ENCODE results near the gene SYNPR.
"Not testable (repeated sequence)": the region's sequence is repeated elsewhere in the genome, so short reads cannot be mapped to it uniquely, and the experiment has no call there.

The SYNPR gene

DNA sequence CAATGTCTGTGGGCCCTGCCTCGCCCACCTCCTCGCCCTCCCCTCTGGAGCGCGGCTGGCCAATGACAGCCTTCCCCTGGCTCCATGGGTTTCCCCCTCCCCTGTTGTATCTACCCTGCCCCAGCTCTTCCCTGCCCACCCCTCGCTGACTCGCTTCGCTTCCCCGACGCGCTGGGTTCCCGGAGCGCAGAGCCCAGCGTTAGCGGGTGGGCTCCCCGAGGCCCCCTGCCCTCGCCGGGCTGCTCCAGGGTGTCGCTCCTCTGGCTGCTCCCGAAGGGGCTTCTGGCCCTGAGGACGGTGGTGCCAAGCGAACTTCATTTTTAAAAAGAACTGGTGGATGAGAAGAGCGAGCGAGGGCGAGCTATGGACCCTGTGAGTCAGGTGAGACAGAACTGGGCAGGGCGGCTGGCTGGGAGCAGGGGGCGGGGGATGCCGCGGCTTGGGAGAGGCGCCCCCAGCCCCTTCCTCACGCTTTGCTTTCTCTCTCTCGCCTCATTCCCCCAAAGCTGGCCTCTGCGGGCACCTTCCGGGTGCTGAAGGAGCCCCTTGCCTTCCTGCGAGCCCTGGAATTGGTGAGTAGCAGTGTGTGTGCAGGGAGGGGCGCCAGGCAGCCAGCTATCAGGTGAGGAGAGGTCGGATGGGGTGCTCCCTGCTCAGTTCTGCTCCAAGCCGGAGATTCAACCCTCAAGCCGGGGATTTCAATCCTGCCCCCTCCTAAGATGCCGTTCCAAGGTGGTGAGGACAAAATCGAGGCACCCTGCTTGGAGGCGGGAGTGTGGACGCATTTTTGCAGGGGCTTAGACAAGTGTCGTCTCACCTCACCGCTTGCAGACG lies at the start of gene SYNPR:
Gene SYNPR, plus strand, starts transcription at position 138 of the 834 bp plus-strand sequence.
- DNase-seq: no peak

DNA sequence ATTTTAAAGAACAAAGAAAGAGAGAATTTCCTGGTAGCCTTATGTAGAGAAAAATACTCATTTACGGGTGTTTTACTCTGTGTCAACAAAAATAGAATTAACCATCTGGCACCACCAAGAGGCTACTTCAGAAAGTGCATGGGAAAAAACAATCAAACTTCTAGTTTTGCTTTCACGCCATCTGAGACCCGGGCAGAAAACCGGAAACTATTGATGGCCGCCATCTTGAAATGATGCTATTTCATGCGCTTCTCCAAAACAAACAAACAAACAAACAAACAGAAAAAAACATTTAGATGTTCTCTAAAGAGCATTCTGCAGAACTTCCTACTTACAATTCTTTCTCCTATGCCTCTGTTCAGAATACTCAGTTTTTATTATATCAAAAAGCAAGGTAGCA lies 49.4 kb upstream of the SYNPR start:
- no peak for DNase-seq

DNA sequence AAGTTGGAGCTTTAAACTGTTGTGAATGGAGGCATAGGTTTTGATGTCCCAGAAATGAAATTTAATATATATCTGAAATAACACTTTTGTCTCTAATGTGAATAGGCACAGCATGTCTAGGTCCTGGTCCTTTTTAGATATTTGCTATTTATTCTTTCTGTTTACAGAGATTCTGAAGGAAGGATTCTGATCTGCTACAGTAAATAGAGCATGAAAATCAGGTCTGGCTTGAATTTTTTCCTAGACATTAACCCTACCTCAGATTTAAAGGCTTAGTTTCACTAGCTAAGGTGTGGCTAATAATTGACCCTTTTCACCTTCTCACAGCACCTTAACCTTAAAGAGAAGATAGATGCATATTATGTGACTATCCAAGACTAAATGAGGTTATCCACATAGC lies 48.0 kb upstream of the SYNPR start:
- no peak for DNase-seq

DNA sequence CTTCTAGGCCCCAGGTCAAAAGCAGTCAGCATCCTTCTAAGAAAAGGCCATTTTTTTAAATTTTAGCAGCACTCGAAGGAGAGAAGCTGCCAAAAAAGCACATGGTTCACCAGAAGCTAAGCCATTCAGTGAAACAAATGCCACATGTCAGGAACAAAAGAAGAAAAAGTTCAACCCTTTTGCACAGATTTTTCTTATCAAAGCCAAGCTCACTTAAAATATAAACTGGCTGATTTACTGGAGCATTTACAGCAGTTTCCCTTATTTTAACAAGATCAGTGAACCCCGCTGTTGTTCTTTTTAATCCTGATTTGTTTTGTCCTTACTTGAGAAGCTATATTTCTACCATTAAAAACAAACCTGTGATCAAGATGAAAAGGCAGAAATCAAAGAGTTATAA lies 46.5 kb upstream of the SYNPR start:
- DNase-seq: no peak

DNA sequence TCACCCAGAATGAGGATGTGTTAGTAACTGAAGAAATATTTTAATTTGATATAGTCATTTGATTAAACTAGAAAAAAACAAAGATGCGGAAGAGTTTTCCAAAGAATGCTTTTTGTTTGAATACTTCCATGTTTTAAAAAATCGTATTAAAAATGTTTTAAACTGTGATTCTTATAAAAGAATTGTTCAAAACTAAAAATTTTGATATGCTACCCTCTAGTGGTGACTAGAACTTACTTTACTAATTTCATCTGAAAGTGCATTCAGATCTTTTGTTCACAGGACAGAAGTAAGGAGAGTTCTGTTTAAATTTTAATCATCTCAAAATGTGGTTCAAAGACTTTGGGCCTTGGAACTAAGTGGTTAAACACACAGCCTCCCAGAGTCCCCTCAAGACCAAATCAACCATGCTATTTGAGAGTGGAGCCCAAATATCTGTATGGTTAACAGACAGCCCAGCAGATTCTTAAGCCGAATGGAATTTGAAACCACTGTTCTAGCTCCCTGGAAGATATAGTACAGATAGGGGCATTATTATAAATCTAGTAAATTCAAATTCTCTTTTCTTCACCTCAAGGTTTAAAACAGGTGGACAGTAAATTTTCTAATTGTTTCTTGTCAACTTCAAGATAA lies 45.2 kb upstream of the SYNPR start:
- no peak for DNase-seq

DNA sequence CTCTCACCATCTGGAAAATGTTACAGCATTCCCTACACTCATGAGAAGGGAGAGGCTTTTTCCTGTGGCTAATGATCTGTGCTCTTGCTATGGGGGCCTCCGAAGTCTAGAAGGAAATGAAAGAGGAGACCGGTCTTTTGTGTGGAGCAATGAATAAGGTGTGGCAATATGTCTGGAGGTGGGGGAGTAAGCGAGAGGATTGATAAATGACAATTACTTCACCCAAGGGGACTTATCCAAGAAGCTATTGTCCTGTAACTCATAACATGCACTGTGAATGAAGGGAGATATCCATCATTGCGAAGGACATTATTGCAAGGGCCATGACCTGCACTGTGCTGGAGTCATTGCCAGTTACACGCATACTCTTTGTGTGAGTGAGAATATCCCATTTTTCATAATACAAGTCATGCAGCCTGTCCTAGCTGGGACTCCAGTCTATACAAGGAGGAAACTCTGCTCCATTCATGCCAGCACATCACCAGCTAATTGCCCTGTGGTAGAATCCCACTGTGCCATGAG lies 37.7 kb upstream of the SYNPR start:
- DNase-seq: no peak

DNA sequence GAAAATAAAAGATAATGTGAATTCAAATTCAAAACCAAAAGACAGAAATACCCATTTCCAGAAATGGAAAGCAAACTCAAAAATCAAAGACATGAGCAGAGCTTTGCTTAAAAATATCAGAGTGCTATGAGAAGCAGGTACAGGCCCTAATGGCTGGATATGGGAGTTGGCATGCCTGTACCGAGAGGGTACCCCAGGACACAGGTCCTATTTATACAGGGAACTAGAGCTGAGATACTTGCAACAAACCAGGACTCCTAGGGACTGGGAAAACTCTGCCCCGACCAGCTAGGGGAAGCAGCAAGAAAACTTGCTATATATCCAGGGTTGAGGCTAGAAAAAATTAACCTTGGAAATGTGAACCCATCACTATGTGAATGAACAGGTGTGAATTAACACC lies 36.0 kb upstream of the SYNPR start:
- DNase-seq: no peak

DNA sequence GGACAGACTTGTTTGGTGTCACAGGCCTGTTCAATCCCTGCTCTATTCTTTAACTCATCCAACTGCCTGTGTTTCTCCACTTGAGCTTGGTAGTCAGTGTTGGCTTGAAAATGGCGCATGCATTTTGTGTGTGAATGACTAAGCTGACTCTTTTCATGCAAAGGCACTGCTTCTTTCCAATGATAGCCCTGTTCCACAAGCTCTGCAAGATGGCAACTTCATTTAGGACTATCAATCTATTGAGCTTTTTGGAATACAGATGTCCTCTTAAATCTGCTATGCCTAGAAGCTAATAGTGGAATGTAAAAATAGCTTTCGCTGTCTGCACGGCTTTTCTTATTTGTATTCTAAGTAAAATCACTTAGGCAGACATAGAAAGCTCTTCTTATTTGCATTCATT lies 33.6 kb upstream of the SYNPR start:
- no peak for DNase-seq

DNA sequence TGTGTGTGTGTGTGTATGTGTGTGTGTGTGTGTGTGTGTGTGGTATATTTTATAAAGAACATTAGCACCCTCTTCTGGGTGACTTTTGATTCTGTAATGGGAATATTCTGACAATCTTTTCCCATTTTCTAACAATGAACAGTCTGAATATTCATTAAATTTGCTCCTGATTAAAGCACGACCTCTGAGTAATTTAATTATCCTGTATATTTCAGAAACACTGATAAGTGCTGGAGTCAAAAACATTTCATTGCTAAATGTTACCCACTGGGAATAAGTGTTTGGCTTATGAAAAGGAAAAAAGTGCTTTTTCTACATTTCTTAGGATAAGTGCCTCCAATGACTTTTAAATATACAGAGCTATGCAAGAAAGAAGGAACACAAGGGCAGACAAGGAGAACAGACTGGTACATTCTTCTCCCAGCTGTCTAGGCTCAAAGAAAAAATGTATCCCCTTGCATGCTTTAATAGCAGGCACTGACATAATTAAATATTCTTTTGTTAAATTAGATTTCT lies 32.3 kb upstream of the SYNPR start:
- no peak for DNase-seq

DNA sequence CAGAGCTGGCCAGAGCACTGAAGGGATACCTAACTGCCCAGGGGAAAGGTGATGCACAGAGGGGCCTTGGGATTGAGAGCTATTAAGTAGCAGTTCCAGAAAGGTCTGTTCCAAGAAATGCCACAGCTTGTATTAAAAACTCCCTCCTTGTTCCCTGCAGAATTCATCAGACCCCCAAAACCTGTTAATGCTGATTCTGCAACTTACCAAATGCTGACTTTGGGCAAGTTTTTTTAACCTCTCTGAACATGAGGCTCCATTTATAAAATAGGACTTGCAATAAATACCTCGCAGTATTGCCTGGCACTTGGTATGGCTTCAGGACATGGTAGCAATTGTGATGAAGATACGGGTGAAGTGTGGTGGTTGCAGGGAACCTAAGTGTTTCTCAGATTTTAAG lies 30.1 kb upstream of the SYNPR start:
- no peak for DNase-seq

DNA sequence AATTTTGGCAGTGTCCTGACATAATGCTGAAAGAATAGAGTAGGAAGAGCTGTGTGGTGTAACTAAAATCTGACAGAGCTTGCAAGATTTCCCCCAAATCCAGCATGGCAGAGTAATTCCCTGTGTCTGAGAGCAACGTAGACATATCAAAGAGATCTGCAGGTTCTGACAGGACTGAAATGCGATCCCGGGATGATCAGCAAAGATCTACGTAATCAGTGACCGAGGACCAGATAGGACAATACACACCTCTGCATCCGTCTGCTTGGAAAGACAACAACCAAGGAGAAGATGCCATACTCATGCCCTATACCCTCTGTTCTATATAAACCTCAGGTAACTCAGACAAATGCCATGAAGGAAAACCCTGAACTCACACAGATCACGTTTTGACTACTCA lies 26.6 kb upstream of the SYNPR start:
- no peak for DNase-seq

DNA sequence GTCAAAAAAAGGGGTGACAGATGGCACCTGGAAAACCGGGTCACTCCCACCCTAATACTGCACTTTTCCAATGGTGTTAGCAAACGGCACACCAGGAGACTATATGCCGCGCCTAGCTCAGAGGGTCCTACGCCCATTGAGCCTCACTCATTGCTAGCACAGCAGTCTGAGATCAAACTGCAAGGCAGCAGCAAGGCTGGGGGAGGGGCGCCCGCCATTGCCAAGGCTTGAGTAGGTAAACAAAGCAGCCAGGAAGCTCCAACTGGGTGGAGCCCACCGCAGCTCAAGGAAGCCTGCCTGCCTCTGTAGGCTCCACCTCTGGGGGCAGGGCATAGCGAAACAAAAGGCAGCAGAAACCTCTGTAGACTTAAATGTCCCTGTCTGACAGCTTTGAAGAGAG lies 22.3 kb upstream of the SYNPR start:
- not testable (repeated sequence) for DNase-seq

DNA sequence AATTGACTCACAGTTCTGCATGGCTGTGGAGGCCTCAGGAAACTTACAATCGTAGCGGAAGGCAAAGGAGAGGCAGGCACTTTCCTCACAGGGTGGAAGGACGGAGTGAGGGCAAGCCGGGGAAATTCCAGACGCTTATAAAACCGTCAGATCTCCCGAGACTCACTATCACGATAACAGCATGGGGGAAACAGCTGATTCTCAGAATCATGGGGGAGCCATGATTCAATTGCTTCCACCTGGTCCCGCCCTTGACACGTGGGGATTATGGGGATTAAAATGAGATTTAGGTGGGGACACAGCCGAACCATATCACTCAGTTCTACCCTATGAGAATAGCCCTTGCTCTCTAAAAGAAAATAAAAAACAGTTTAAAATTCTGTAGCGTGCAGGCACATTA lies 13.4 kb upstream of the SYNPR start:
- DNase-seq: no peak

DNA sequence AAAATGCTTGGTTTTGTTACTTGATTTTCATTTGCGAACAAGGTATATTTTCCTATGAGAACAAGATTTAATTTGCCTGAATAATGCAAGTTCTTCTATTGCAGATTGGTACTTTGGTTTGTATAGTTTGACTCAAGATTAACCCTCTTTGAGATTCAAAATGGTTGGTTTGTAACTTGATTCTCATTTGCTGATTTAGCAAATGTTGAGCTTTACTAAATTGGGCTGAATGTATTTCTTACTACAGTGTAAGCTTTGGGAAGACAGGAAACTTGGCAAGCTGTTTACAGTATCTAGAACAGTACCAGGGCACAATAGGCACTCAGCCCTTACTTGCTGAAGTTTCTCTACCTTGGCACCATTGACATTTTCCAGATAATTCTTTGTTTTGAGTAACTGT lies 3.7 kb upstream of the SYNPR start:
- DNase-seq: no peak

DNA sequence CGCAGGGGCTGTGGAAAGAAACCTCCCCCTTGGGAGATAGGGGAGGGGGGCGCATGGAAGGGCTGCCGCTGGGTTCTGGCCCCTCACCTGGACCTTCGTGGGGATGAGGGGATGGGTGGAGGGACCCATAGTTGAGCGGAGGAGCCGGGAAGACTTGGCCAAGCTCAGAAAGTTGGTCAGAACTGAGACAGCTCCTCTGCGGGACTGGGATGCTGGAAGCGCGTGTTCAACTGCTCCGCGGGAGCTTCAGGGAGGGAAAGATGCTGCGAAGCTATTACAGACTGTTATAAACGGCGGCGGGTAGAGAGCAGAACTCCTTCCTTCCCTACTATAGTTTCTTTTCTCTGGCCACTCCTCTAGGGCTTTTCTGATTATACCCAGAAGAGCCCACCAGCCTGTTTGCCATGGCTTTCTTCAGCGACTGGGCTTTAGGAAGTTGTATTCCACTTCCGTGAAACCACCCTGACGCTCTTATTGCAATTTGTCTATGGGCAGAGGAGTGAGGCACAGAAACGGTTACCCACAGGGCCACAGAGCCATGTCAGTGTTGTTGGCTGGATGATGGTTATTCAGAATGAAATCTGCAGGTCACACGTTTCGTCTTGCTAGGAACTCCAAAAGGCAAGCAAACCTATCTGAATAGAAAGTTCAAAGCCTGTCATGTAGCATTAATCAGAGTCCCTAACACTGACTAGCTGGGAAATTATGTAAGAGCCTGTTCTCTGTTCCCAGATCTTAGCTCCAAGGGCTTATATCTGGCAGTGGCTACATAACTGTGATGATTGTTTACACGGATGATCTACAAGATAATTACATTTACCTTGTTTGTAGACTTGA lies 1.1 kb downstream of the SYNPR start:
- DNase-seq: no peak

DNA sequence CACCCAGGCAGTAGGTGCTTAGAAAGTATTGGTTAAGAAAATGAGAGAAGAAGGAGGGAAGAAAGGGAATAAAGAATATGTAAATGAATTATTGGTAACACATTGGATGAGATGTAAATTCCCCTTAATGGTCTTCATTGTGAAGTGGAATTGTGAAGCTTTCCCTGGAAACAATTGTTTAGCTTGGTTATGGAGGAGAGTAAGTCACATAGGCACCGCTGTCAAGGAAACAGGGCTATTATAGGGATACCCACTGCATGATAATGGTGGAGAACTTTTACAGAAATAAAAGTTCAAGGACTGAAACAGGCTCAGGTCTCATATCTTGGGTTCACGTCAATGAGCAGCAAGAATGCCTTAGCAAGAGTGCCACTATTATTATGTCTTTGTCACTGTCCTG lies 9.5 kb downstream of the SYNPR start:
- no peak for DNase-seq

DNA sequence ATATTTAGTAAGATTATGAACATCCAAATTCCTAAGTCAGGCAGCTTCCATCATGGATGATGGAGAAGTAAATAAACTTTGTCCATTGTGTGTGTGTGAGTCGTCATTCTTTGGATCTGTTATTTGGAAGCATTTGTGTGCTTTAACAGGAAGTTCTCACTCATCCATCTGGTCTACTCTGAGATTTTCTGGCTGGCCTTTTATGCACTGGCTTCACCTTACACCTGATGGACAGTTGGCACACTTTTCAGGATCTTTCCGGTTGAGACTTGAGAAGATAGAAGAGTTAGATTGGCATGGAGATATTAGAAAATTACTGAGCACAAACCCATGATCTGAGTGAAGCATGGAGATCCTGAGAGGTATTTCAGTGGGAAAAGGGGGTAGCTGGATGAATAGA lies 12.6 kb downstream of the SYNPR start:
- DNase-seq: no peak

DNA sequence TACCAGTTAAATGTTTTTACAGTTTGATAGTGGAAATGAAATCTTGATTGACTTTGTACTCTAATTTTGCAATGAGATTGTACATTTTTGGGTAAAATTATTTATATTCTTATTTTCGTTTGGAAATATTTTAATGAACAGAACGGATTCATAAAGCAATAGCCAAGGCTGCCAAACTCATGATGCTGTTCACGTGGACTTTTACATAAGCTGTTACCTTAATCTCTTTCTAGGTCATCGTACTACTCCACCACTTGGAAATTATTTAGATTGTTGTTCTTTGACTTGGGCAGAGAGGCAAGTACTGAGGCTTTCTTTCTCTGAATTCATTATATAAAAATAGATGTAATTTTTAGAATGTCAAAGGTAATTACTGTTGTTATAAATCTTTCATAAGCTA lies 16.2 kb downstream of the SYNPR start:
- no peak for DNase-seq

DNA sequence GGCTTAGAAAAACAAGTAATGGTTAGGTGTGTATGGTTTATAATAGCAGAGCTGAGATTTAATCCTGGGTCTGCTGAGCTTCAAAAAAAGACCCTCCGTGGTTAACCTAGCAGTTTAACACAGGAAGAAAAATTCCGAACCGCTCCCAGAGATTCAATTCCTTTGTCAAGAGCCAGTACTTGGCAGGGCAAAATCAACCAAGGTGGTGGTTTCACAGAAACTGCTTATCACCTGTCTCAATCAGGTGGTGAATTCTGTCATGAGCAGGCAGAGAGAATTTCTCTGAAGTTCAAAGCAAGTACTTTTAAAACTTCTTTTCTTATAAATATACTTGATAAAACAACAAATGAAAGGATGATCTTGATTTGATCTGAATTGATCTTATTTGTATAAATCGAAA lies 17.2 kb downstream of the SYNPR start:
- DNase-seq: no peak

DNA sequence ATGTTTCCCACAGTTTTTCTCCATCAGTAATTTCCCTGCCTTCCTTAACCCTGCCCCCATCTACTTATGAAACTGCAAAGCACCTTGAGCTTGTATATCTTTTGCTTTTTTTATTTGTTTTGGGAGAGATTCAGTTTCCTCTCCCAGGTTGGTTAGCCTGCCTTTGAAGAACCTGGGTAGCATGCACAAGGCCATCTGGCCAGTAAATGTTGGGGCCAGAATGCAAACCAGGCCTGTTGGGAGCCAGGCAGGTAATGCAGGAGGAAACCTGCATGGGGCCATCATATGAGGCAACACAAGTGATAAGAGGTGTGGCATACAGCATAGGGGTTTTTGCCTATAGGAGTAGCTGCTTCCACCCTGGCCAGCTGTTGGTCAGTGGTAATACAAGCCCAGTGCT lies 17.7 kb downstream of the SYNPR start:
- DNase-seq: no peak

DNA sequence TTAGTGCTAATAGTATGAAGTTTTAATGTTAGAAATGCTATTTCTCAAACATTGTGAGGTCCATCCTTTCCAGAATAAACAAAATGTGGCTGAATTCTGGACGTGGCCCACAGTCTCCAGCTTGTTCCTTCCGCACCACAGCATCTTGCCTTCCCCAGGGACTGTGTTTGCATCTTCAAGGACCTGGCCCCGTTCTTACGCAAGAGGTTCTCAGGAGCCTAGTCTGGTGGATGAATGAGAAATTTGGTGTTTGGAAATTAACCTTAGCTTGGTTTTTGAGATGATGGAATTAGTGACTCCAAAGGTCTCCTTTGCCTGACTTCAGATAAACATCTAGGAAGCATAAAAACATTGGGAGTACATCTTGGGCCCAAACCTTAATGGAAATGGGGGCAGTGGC lies 18.1 kb downstream of the SYNPR start:
- no peak for DNase-seq

DNA sequence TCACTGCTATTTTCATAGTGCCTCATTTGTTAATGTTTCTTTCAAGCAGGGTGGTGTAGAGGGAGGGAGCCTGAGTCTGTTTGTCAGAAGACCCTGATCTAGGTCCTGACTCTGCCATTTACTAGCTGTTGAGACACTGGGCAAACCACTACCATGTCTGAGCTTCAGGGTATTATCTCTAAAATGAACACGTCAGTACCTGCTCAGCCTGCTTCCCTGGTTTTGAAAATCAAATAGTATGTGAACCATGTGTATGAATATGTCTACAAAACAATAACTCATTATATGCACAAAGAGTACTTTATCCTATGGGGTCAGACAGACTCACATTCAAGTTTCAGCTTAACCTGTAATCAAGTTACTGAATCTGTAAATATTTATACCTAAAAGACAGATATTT lies 25.1 kb downstream of the SYNPR start:
- DNase-seq: no peak

DNA sequence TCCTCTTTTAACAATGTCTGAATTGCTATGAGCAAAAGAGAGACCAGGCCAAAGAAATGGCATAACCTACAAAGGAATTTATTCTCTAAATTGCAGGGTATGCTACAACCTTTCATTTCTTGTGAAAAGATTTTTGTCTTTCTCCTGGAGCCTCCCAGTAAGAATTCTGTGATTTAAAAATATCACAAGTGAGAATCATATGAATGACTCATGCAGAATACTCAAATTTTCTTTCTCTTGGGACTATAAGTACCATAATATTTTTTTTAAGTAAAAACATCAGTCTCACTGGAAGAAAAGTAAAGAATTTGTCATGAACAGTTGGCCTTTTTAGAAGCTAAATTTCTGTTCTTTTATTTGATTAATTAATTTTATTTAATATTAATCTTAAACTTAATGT lies 26.3 kb downstream of the SYNPR start:
- no peak for DNase-seq
